ENCODE results near the gene IGSF21.

The IGSF21 gene

DNA sequence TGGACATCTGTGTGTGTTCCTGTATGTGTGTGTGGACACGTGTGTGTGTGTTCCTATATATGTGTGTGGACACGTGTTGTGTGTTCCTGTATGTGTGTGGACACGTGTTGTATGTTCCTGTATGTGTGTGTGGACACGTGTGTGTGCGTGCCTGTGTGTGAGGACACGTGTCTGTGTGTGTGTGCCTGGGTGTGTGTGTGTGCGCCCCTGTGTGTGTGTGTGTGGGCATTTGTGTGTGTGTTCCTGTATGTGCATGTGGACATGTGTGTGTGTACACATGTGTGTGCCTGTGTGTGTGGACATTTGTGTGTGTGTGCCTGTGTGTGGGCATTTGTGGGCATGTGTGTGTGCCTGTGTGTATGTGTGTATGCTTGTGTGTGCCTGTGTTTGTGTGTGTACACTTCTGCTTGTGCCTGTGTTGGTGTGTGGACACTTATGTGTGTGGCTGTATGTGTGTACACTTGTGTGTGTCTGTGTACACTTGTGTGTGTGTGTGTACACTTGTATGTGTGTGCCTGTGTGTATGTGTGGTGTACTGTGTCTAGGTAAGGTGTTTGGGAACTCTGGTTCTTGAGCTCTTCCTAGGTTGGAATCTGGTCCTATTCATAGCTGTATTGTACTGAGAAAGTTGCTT, 3.7 kb upstream of the IGSF21 start:
- TF ChIP-seq, protein P1, sequence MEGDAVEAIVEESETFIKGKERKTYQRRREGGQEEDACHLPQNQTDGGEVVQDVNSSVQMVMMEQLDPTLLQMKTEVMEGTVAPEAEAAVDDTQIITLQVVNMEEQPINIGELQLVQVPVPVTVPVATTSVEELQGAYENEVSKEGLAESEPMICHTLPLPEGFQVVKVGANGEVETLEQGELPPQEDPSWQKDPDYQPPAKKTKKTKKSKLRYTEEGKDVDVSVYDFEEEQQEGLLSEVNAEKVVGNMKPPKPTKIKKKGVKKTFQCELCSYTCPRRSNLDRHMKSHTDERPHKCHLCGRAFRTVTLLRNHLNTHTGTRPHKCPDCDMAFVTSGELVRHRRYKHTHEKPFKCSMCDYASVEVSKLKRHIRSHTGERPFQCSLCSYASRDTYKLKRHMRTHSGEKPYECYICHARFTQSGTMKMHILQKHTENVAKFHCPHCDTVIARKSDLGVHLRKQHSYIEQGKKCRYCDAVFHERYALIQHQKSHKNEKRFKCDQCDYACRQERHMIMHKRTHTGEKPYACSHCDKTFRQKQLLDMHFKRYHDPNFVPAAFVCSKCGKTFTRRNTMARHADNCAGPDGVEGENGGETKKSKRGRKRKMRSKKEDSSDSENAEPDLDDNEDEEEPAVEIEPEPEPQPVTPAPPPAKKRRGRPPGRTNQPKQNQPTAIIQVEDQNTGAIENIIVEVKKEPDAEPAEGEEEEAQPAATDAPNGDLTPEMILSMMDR (IDR thresholded peaks at IDR 0.05; ENCODE audit: insufficient read depth, low read depth, low read length, missing control alignments), result no peak
- DNase-seq (ENCODE audit: low read depth), result no peak
- no peak overlapping the region for H3K4me3 ChIP-seq (ENCODE audit: low read length)

DNA sequence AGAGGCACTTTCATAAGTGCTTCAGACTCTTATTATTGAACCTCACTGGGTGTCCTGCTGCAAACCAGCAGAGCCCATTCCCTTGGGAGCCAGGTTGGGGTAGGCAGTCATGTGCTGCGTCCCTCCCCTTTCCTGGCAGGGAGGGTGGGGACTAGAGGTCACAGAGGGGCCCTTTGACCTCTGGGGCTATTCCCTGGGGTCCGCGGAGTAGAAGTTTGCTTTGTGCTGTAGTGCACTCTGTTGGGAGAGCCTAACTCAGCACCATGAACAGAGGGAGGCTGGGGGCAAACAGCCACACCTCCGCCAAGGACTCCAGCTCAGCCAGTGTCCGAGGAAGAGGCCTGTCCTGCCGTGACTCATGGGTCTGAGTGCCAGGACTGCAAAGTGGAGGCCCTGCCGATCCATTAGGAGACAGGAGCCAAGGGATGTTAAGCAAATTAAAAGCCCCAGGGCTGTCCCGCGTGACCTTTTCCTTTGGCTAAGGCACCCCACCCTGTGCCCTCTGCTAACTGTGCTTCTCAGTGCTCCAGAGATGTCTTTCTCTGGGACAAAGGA, 3.0 kb upstream of the IGSF21 start:
- DNase-seq (ENCODE audit: low read depth), result no peak
- H3K4me3 ChIP-seq (ENCODE audit: low read length), result no peak overlapping the region
- TF ChIP-seq, protein P1 (IDR thresholded peaks at IDR 0.05; ENCODE audit: insufficient read depth, low read depth, low read length, missing control alignments), result no peak

GRCh38 chr1:18105196-18105595, 2.4 kb upstream of the IGSF21 start:
- DNase-seq (ENCODE audit: low read depth), result no peak
- no peak overlapping the region for H3K4me3 ChIP-seq (ENCODE audit: low read length)
- TF ChIP-seq, protein P1 (IDR thresholded peaks at IDR 0.05; ENCODE audit: insufficient read depth, low read depth, low read length, missing control alignments), result no peak

- no peak overlapping the region for H3K4me3 ChIP-seq (ENCODE audit: low read length)
- TF ChIP-seq, protein P1 (IDR thresholded peaks at IDR 0.05; ENCODE audit: insufficient read depth, low read depth, low read length, missing control alignments), result no peak
- DNase-seq (ENCODE audit: low read depth), result no peak
Measured at GRCh38 chr1:18108299-18109057, 880 bp downstream of the IGSF21 start.

DNA sequence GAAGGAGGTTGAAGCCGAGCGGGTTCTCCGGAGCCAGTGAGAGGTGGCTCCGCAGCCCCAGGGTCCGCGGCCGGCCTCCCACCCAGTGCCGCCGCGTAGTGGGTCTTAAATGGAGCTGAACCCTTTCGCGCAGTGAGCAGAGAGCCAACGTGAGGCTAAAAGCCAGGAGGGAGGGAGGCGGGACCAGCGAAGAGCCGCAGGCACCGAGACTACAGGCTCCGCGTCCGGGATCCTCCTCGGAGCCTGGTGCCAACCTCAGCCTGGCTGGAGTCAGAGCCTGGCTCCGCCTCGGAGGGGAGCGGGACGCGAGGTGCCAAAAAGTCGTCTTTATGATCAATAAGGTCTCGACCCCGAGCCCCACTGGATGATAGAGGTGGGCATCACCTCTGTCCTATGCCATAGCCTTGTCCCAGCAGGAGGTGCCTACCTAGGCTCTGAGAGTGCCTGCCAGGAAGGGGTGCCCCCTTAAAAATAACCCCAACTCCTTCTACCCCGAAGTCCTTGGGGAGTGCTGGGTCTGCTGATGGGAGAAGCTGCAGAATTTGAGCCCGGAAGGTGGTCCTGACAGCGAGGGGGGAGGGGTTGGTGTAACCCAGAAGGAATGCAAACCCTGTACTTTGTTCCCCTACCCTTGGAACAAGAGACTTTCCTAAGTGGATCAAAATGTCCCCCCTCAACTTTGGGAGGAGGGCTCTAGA, 1.6 kb downstream of the IGSF21 start:
- DNase-seq (ENCODE audit: low read depth), result no peak
- TF ChIP-seq, protein P1 (IDR thresholded peaks at IDR 0.05; ENCODE audit: insufficient read depth, low read depth, low read length, missing control alignments), result no peak
- H3K4me3 ChIP-seq (ENCODE audit: low read length), result no peak overlapping the region

- DNase-seq (ENCODE audit: low read depth), result no peak
- H3K4me3 ChIP-seq (ENCODE audit: low read length), result no peak overlapping the region
- TF ChIP-seq, protein P1 (IDR thresholded peaks at IDR 0.05; ENCODE audit: insufficient read depth, low read depth, low read length, missing control alignments), result no peak
Measured at GRCh38 chr1:18109756-18110597, 2.4 kb downstream of the IGSF21 start.

Measured in epithelial cell of esophagus (primary cell).